Renal pelvis (tissue), 4 donors: ENCODE results near the gene FARP1. TPM values are rescaled to one million over a fixed set of nuclear protein-coding genes. Genes with fewer than 3 reads are reported as not detected.
A peak's percentile ranks its signal among the peaks of the same experiment; 100 is the strongest.

ENCODE experiments used
- DNase-seq: peaks from one replicate; pipeline ENCODE4 v3.0.0-alpha.2; 2013
- polyA plus RNA-seq, 3 donors: library from polyadenylated mRNA; unstranded; fragments of 120-200 nt; gene quantifications; one replicate each; pipeline ENCODE4 v1.2.1, GENCODE V29; 2013; ENCODE audit not compliant: insufficient read length in 3 of 3

Gene FARP1
- polyA plus RNA-seq, 3 donors, result 249 to 303 (median 268) TPM

DNA sequence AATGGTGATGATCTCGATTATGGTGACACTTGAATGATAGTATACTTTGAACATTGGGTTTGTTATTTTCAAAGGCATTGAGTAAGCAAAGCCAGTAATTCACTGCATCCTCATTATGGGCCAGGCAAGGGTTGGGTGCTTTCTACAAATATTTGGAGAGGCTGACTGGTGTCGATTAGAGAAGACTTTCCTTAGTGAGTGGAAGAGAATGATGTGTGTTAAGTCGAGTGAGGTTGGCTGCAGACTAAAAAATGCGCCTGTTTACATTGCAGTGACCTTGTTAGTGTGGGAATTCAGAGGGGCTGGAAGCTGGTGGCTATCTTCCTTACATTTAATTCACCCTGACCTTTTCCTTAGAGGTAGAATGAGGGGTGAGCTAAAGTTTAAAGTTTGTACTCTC lies 56.6 kb downstream of the FARP1 start:
- DNase-seq, result no peak

DNA sequence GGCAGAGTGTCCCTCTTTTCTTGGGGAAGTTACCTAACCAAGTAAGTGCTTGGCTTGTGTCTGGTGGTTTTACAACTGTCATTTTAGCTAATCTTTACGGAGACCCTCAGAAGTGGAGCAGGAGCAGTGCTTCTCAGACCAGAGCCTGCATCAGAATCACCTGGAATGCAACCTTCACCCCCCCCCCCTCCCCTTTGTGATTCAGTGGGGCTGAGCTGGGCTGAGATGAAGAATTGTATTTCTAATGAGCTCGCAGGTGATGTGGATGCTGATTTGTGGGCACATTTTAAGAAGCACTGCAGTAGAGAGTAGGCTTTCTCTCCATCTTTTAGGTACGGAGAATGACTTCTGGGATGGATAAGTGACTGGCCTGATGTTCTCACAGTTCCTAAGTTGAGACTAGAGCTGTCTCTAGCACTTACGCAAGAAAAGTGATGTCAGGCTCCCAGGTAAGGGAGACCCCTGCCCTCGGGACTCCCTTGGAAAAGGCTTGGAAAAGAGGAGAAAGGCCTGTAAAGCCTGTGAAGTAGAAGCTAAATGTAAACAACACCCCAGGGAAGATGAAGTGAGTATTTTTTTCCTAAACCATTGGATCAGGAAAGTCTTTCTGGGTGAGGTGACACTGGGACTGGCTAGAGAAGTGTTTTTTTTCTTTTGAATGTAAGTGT lies 57.5 kb downstream of the FARP1 start:
- DNase-seq, result no peak

DNA sequence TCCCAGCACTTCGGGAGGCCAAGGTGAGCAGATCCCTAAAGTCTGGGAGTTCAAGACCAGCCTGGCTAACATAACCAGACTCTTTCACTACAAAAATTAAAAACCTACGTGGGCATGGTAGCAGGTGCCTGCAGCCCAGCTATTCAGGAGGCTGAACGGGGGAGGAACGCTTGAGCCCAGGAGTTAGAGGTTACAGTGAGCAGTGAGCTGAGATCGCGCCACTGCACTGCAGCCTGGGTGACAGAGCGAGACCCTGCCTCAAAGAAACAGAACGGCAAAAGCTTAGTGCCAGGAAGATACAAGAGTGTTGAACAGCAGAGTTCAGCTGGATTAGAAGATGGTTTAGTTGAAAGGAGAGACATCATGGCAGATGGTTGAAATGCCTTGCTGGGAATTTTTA lies 58.3 kb downstream of the FARP1 start:
- no peak for DNase-seq

DNA sequence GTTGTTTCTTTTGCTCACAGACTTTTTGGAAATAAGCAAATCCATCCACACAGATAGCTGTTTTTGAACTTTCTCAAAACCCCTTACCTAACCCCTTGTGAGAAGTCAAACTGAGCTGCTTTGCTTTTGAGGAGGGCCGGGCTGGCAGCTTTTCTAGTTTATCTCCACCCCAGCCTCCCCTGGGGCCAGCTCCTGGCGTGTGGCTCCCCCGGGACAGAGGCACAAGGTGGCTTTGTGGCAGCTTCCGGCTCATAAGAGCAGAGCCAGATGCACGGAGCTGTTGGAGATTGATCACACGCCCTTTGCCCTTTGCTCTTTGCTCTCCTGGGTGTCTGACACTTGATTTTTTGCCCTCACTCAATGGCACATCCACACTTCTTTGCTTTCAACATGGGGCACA lies 59.1 kb downstream of the FARP1 start:
- DNase-seq, result no peak

DNA sequence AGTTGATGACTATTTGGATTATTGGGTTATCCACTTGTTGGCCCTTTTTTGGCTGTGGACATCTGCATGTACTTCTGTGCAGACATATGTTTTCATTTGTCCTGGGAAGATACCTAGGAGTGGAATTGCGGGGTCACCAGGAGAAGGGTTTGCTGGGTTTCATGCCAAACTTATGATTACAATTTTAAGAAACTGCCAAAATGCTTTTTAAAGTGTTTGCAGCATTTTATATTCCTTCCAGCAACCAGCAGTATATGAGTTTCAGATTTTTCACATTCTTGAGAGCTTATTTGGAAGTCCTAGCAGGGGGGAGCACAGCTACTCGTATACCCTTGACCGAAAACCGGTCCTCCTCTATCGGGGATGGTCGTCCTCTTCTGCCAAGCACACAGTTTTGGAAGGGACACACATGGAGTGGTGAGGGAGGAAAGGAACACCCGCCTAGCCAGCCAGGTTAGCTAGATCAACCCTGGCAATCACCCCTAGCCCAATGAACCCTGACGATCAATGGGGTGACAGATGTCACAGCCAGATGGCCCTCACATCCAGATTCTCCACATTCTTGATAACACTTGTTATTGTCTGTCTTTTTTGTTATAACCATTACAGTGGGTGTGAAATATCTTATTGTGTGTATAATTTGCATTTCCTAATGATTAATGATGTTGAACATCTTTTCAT lies 60.9 kb downstream of the FARP1 start:
- DNase-seq, result no peak

DNA sequence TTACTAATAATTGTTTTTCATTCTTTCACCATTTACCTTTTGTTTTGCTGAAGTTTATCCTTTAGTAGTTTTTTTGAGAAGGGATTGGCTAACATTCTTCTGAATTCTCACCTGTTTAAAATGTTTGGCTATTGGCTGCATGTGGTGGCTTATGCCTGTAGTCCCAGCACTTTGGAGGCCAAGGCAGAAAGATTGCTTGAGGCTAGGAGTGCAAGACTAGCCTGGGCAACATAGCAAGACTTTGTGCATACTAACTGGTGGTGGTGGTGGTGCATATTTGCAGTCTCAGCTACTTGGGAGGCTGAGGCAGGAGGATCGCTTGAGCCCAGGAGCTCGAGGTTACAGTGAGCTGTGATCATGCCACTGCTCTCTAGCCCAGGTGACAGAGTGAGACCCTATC lies 61.7 kb downstream of the FARP1 start:
- no peak for DNase-seq

DNA sequence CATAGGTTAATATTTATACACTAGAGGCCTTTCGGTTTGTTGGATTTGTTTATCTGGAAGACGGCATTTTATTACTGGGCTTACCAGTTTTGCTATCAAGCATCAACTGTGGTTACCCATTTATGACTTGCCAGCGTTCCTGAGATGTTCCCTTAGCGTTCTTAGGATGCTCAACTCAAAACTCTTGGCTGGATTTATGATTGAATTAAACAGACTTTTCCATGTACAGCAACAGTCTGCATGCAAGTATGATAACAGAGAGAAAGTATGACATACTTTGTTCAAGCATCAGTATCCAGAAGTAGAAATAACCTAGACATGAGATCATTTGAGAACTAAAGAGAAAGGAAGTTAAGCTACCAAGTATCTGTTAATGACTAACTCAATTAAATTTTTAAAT lies 64.1 kb downstream of the FARP1 start:
- no peak for DNase-seq

DNA sequence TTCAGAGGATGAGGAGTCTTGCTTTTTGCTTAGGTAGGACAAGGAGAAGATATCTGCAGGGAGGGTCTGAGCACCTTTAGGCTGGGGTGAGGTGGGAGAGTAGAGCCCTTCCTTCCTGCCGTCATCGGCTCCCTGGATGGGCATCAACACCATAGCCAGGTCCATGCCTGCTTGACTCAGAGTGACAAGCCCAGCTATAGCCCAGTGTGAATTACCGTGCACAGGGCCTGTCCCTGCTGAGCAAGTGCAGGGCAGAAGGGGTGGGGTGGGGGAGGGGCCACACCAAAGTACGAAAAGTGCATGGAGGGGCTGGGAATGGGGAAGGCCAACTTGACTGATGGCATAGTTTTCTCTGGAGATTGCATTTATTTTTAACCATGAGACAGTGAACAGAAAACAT lies 64.5 kb downstream of the FARP1 start:
- no peak for DNase-seq

DNA sequence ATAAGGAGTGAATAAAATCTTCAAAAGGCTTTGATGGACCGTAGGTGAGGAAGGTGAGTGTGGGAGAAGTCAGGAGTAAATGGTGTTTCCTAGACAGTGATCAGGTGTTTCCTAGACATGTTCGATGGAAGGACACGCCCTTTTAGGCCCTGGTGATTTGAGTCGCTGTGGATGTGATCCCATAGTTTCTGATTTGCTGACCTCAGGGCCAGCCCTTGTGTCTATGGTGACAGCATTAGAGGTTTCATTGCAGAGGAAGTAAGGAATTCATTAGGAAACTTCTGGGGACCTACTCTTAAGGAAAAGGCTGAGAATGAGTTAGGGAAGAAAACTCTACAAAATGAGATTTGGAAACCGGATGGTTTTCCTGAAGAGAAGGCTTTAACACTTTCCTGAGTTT lies 65.7 kb downstream of the FARP1 start:
- DNase-seq, result no peak

DNA sequence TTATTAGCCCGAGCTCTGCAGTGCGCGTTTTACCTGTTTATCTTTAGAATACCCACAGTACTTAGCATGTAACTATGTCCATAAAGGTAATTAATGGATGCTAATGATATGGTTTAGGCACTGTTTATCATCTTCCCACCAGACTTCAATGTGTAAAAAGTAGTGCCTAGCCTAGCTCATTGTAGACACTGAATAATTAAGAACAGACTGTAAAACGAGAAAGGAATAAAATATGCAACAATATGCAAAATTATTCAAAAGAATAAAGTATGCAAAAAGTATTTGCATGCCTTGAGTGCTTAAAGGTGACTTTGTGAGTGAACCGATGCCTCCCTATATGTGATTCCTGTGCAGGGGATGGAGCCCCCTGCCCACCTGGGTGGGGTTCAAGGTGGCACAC lies 69.9 kb downstream of the FARP1 start:
- DNase-seq, result no peak

DNA sequence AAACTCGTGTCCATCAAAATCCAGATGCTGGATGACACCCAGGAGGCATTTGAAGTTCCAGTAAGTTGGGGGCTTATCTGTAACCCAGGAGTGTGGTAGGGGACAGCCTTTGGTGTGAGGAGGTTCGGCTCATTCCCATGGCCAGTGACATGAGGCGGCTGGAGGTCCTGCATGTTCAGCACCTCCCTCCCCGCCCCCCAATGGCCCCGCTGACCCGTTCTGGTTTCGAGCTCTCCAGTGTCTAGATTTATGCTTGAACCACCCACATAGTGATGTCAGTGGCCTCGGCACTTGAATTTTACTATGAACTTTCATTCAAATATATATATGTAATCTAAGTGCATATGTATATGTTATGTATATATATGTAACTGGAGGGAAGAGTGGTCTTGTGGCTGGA lies 70.5 kb downstream of the FARP1 start:
- DNase-seq, result no peak

DNA sequence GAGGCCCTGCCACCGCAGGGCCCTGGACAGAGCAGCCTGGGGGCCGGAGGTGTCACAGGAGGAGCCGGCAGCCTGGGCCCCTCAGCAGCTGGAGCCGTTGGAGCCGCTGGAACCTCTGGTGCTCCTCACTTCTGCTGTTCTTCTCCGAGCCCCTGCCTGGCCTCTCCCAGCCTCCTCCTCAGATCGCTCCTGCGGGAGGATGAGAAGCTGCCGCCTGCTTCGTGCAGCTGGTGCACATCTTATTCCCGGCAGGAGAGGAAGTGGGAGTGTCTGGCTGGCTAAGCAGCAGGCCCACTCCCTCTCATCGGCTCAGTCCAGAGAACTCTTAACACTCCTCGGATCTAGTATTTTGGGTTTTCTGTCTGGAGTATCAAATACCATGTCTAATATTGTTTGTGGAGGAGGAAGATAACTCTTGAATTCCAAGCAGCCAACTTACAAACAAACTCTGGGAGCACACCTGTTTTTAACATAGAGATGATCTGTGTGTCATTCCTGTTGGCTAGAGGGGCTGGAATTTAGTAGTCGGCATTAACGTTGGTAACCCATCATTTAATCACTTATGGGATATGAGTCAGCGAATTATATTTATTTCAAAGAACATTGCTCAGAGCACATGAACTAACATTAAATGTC lies 71.2 kb downstream of the FARP1 start:
- DNase-seq, result no peak

DNA sequence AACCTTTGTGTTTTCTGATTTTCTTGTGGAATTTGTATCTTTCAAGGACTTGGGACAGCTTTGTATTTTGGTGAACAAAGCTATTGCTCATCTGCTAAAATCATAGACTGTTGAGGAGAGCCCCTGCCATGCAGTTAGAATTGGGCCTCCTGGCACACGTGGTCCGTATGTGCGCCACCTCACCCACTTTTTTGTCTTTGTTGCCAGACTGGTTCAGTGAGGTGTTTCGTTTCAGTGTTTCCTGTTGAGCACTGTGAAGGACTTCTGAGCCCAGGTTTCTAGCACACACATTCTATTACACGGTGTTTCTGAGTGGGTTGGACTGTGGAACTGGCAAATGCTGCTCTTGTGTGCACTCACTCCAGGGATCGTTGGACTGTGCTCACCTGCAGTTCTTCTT lies 71.8 kb downstream of the FARP1 start:
- no peak for DNase-seq

DNA sequence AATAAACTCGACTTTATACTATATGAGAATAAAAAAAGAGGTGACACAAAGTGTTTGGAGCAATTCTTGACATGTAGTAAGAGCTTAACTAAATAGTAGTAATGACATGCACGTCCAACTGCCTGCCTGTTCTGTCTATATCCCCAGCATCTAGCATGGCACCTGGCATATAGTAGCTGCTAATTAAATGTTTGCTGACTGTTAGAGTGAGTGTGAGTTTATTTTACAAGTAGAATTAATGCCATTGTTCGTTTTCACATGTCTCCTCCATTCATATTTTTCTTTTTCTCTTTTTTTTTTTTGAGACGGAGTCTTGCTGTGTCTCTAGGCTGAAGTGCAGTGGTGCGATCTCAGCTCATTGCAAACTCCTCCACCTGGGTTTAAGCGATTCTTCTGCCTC lies 72.6 kb downstream of the FARP1 start:
- no peak for DNase-seq

DNA sequence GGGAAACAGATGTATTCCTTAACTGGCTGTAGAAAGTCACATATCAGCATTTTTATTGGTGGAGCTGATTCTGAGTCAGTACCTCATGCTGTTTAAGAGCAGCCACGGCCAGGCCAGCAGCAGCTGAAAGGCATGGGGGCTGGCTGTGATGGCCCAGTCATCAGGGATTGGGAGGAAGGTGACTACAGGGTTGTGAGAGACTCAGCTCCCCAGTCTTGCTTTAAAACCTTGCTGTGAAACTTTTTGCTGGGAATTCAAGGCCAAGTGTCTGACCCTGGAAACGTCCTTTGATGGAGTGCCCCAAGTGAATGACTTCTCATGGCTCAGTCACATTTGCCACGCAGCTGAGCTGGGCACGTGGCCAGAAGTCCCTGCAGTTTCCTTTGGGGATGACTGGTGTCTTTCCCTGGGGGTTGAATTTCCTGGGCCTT lies 73.3 kb downstream of the FARP1 start:
- DNase-seq, result no peak

DNA sequence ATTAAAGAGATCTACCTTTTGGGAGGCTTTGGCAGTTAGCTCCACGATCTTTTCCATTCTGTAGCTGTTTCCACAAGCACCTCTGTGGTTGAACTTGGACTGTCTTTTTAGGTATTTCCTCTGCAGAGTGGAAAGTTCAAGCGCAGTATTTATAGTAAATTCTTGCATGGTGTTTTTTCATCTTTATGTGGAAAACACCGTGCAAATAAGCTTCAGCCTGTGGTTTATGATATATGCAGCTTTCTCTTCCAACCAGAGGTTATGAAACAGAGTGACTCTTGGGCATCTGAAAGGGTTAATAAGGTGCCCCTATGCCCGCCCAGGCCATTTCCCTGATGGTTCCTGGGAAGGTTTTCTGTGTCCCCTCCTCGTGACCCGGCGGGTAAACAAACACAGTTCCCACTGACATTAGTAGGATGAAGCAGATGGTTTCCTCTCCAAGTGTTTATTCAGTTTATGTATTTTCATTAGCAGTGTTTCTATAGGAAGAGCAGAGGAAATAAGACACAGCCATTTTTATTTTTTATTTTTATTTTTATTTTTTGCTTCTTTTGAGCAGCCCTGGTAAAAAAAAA lies 73.9 kb downstream of the FARP1 start:
- DNase-seq, result no peak

DNA sequence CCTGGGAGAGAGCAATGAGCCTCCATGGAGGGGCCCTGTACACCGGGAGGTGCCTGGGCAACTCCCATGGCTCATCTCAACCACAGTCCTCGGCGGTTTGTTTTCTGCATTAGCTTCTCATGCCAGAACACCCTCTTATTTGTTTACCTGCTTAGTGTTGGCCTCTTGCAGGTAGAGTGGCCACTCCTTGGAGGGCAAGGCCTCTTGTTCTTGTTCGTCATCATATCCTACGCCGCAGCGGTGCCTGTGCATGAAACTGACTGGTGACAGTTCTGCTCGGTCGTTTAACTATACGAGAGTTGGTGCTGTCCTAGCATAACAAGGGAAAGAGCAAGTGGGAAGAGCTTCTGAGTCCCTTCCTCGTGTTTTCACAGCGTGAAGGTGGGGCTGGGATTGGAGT lies 74.7 kb downstream of the FARP1 start:
- DNase-seq, result no peak

DNA sequence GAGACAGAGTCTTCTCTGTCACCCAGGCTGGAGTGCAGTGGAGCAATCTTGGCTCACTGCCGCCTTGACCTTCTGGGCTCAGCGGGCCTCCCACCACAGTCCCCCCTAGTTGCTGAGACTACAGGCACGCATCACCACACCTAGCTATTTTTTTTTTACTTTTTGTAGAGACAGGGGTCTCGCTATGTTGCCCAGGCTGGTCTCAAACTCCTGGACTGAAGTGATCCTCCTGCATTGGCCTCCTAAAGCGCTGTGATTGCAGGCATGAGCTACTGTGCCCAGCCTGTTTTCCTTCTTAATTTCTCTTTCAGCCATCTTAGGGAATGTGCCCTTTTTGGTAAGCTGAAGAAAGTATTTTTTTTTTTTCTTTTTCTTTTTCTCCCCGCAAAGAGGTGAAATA lies 76.8 kb downstream of the FARP1 start:
- DNase-seq, result no peak

DNA sequence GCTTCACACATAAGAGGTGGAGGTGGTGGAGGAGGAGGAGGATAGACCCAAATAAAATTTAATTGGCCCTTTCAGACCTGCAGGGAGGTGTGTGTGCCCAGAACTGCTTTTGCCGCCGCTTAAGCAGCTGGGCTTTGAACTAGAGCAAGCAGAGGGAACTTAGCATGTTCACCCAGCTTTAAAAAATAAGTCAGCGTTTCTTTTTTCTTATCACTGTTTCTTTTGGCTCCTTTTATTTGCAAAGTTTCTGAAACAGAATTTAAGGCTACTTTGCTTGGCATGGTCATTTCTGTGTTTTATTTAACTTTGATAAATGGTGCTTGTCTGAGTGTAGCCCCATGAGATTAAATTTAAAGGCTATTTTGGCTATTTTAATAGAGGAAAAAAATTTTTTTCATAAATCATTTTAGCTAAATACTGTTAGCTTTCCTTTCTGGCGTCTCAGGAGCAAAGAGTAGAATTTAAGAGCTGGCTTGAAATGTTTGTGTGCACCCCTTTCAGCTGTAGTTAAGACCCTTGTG lies 77.4 kb downstream of the FARP1 start:
- DNase-seq, result peak; percentile 78

DNA sequence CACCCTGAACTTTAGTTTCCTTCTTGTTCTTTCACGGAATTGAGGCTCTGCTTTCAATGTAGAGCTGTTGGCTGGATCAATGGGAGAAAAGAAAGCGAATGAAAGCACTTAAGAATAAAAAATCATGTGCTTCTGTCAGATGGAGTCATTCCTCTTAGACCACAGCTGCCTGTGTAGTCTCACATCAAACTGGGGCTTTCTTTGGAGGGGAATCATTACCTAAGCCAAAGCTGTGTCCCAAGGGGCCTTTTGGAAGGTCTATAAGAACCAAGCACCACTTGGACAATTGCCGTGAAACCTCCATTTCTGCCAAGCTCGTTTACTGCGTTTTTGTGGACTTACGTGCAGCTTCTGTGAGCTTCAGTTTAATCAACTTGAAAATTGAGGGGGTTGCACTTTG lies 78.3 kb downstream of the FARP1 start:
- no peak for DNase-seq

DNA sequence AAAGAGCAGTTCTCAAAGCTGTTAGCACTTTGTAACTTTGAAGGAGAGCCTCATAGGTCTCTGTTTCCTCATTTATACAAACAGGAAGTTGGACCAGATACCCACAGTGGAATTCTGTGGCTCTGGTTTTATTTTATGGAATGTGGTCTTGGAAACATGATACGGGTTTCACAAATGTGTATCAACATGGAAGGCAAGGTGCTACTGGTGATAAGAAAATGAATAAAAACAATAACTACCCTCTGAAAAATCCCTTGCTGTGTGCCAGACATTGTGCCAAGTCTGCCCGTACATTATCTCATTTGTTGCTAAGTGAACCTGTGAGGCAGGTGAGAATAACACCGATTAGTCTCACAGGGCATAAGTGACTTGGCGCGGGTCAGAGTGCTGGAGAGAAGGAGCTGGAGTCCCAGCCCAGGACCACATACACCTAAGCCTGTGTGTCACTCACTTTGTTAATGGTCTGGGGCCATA lies 79.2 kb downstream of the FARP1 start:
- DNase-seq, result no peak

DNA sequence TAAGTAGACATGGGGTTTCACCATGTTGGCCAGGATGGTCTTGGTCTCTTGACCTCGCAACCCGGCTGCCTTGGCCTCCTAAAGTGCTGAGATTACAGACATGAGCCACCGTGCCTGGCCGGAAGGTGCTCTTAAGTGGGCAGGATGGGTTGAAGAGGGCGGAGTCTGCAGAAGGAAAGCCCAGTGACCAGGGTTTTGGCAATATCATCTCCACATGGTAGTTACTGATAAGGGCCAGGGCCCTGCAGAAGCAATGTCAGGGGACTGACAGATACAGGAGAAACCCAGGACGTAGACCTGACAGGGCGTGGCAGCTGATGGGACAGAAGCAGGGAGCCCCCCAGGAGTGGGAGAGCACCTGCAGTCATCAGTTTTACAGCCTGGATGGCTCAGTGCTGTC lies 79.9 kb downstream of the FARP1 start:
- no peak for DNase-seq

DNA sequence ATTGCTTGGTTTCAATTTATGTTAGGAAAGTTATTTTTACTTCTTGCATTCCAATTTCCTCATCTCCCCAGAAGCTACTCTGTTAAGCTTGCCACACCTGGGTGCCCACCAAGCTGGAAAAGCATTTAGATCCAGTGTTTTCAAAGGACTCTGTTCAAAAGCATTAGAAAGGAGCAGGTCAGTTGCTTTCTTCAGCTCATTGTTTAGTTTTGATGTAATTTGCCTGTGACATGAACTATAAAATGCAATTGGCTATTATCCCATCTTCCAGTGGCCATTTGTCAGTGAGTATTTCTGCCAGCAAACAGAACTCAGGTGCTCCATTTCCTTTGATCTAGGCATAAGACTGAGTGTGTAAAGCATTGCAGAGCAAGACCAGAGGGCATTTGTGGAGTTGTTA lies 80.8 kb downstream of the FARP1 start:
- no peak for DNase-seq
